GM19397 (cell line): Measurements from ENCODE around the gene CPA3.

Experiments
- ATAC-seq: cut with Tn5 transposase; IDR thresholded peaks from one replicate; pipeline ENCODE4 v1.9.1; 2021; ENCODE audit warnings: mild to moderate bottlenecking, moderate library complexity; ENCODE audit not compliant: unreplicated experiment

CPA3 gene

GRCh38 chr3:148856384-148856783 lies 8.7 kb upstream of the CPA3 start:
- no peak for ATAC-seq

GRCh38 chr3:148857316-148857715 lies 7.8 kb upstream of the CPA3 start:
- no peak for ATAC-seq

- peak; percentile 77 for ATAC-seq
Measured at GRCh38 chr3:148861277-148861869, 3.7 kb upstream of the CPA3 start.

GRCh38 chr3:148863297-148863696 lies 1.8 kb upstream of the CPA3 start:
- no peak for ATAC-seq

- no peak for ATAC-seq
Measured at GRCh38 chr3:148863814-148864213, 1.3 kb upstream of the CPA3 start.

- no peak for ATAC-seq
Measured at GRCh38 chr3:148866261-148866660, 1.2 kb downstream of the CPA3 start.

- no peak for ATAC-seq
Measured at GRCh38 chr3:148873270-148873927, 8.3 kb downstream of the CPA3 start.

GRCh38 chr3:148873977-148874376 lies 8.9 kb downstream of the CPA3 start:
- ATAC-seq = no peak

- no peak for ATAC-seq
Measured at GRCh38 chr3:148878095-148878494, 13.0 kb downstream of the CPA3 start.

GRCh38 chr3:148879256-148879655 lies 14.2 kb downstream of the CPA3 start:
- no peak for ATAC-seq

GRCh38 chr3:148880681-148881080 lies 15.6 kb downstream of the CPA3 start:
- no peak for ATAC-seq

GRCh38 chr3:148881286-148881685 lies 16.2 kb downstream of the CPA3 start:
- ATAC-seq = no peak

GRCh38 chr3:148882288-148882687 lies 17.2 kb downstream of the CPA3 start:
- ATAC-seq = no peak

GRCh38 chr3:148883163-148883562 lies 18.1 kb downstream of the CPA3 start:
- ATAC-seq = no peak

- no peak for ATAC-seq
Measured at GRCh38 chr3:148884261-148884660, 19.2 kb downstream of the CPA3 start.

- no peak for ATAC-seq
Measured at GRCh38 chr3:148889828-148890227, 24.7 kb downstream of the CPA3 start.

GRCh38 chr3:148896062-148896461 lies 31.0 kb downstream of the CPA3 start:
- no peak for ATAC-seq

GRCh38 chr3:148901987-148902791 lies 37.1 kb downstream of the CPA3 start:
- no peak for ATAC-seq

- ATAC-seq = no peak
Measured at GRCh38 chr3:148903022-148903442, 37.9 kb downstream of the CPA3 start.

- no peak for ATAC-seq
Measured at GRCh38 chr3:148903941-148904340, 38.8 kb downstream of the CPA3 start.

- ATAC-seq = no peak
Measured at GRCh38 chr3:148906667-148907066, 41.6 kb downstream of the CPA3 start.

GRCh38 chr3:148911173-148911572 lies 46.1 kb downstream of the CPA3 start:
- no peak for ATAC-seq
